Glutamatergic neuron (in vitro differentiated cells): ENCODE data around the gene NTRK1. TPM values are rescaled to one million over a fixed set of nuclear protein-coding genes. Genes with fewer than 3 reads are reported as not detected.

ENCODE experiments used
- DNase-seq: peaks from one replicate; pipeline ENCODE4 v3.0.0; 2022
- H3K27ac Mint-ChIP-seq: one replicate; pipeline ENCODE4 v1.8.0; 2020; ENCODE audit warnings: mild to moderate bottlenecking, mixed read lengths, inconsistent platforms; ENCODE audit not compliant: unreplicated experiment
- H3K27me3 Mint-ChIP-seq: one replicate; pipeline ENCODE4 v1.8.0; 2020; ENCODE audit warnings: mild to moderate bottlenecking, moderate library complexity, mixed read lengths, inconsistent platforms; ENCODE audit not compliant: unreplicated experiment
- H3K36me3 Mint-ChIP-seq: one replicate; pipeline ENCODE4 v1.8.0; 2020; ENCODE audit warnings: mild to moderate bottlenecking, mixed read lengths, inconsistent platforms; ENCODE audit not compliant: unreplicated experiment
- H3K4me1 Mint-ChIP-seq: one replicate; pipeline ENCODE4 v1.8.0; 2020; ENCODE audit warnings: mild to moderate bottlenecking, low read depth, mixed read lengths, inconsistent platforms; ENCODE audit not compliant: unreplicated experiment
- H3K4me3 Mint-ChIP-seq: one replicate; pipeline ENCODE4 v1.8.0; 2020; ENCODE audit warnings: mild to moderate bottlenecking, mixed read lengths, inconsistent platforms; ENCODE audit not compliant: unreplicated experiment
- H3K9me3 Mint-ChIP-seq: one replicate; pipeline ENCODE4 v1.8.0; 2020; ENCODE audit warnings: mild to moderate bottlenecking, moderate library complexity, mixed read lengths, inconsistent platforms; ENCODE audit not compliant: unreplicated experiment
- CTCF ChIP-seq: fragments of 200-600 bp; sonication (generic); IDR thresholded peaks from one replicate; pipeline ENCODE4 v1.5.0; 2021; ENCODE audit not compliant: partially characterized antibody, unreplicated experiment
- total RNA-seq: library from RNA; stranded (reverse); fragmentation: NEBNext Ultra II Directional; extraction: Animal tissue kit (Norgen Biotek cat#: 25700); gene quantifications from one replicate; pipeline ENCODE4 v1.2.1, GENCODE V29; 2021; ENCODE audit not compliant: unreplicated experiment

NTRK1 gene
- total RNA-seq, 1 donor from 2014 or later, result 296 TPM

DNA sequence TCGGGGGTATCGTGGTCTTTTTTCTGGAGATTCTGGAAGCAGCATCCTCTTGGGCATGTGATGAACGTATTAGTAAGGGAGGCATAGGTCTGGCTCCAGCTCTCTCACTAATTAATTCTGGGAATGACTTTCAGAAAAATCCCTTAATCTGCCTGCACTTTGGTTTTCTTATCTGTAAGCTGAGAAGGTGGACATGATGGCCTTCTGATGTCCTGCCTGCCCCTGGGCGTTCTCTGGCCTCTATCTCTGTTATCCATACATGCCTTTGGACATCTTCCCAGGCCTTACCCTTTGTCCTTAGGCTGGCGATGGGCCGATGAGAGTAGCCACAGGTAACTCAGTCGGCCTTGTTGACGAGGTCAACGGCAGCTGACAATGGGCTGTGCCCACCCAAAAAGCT, 8.8 kb downstream of the NTRK1 start:
- Mint-ChIP-seq H3K9me3 (peaks cover 17% of the 10 kb centered on the region), H3K4me3 (no peak overlapping the region), H3K36me3 (no peaks in the 10 kb centered on the region), H3K27me3 (peaks cover 13% of the 10 kb centered on the region), H3K4me1 (peaks cover 61% of the 10 kb centered on the region), H3K27ac (no peak overlapping the region)
- no peak for DNase-seq
- TF ChIP-seq CTCF, result no peak

GRCh38 chr1:156873659-156874058, 13.0 kb downstream of the NTRK1 start:
- Mint-ChIP-seq H3K4me1 (peaks cover 63% of the 10 kb centered on the region), H3K4me3 (no peak overlapping the region), H3K27ac (no peak overlapping the region), H3K36me3 (no peaks in the 10 kb centered on the region), H3K27me3 (peaks cover 16% of the 10 kb centered on the region), H3K9me3 (peaks cover 13% of the 10 kb centered on the region)
- no peak for DNase-seq
- TF ChIP-seq CTCF, result no peak

DNA sequence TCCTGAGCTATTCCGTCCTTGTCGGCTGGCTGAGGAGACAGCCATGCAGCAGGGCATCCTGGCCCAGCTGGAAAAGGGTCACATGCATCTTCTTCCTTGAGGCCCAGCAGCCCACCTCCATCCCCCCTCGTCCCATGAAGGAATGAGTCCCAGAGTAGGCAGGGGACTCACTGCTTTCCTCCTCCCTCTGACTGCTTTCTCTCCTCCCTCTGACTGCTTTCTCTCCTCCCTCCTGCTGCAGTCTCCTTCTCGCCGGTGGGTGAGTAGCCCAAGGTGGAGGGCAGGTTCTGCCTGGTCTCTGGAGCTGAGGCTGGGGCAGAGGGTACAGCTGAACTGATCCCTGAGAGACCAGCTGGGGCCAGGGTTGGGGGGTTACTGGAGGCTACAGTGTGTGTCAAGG, 13.5 kb downstream of the NTRK1 start:
- peaks cover 19% of the 10 kb centered on the region for H3K27me3 Mint-ChIP-seq
- H3K4me3 Mint-ChIP-seq, result peak overlapping the region; percentile 73
- peaks cover 66% of the 10 kb centered on the region for H3K4me1 Mint-ChIP-seq
- H3K36me3 Mint-ChIP-seq, result no peaks in the 10 kb centered on the region
- no peak for DNase-seq
- TF ChIP-seq CTCF, result no peak
- peak overlapping the region; percentile 95 for H3K27ac Mint-ChIP-seq
- H3K9me3 Mint-ChIP-seq, result peaks cover 13% of the 10 kb centered on the region

- peak; percentile 67 for DNase-seq
- H3K9me3 Mint-ChIP-seq, result peaks cover 10% of the 10 kb centered on the region
- no peak for TF ChIP-seq CTCF
- peak overlapping the region; percentile 95 for H3K27ac Mint-ChIP-seq
- peaks cover 19% of the 10 kb centered on the region for H3K27me3 Mint-ChIP-seq
- H3K4me3 Mint-ChIP-seq, result peak overlapping the region; percentile 73
- peaks cover 65% of the 10 kb centered on the region for H3K4me1 Mint-ChIP-seq
- H3K36me3 Mint-ChIP-seq, result no peaks in the 10 kb centered on the region
Observed at GRCh38 chr1:156874572-156875340, 14.1 kb downstream of the NTRK1 start.

DNA sequence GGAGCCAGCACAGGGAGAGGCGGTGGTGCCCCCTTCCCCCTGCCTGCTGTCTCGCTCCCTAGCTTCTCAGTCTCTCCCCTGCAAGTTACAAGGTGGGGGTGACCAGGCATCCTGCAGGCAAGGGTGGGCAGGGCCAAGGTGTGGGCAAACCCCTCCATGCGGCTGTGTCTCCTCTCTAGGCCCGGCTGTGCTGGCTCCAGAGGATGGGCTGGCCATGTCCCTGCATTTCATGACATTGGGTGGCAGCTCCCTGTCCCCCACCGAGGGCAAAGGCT, 14.6 kb downstream of the NTRK1 start:
- no peak for TF ChIP-seq CTCF
- Mint-ChIP-seq H3K27ac (peak overlapping the region; percentile 95), H3K4me1 (peaks cover 64% of the 10 kb centered on the region), H3K4me3 (peak overlapping the region; percentile 73), H3K9me3 (peaks cover 10% of the 10 kb centered on the region), H3K27me3 (peaks cover 19% of the 10 kb centered on the region), H3K36me3 (no peaks in the 10 kb centered on the region)
- DNase-seq, result peak; percentile 22
